NCI-H446 treated with DMSO at 0.1 percent for 48 hours (cell line): ENCODE measurements around the gene RSBN1L.
"Not testable (repeated sequence)": the region's sequence is repeated elsewhere in the genome, so short reads cannot be mapped to it uniquely, and the experiment has no call there.

Experiments used
- DNase-seq: peaks from one replicate; lab custom pipeline; 2025; lab: John Stamatoyannopoulos, UW

RSBN1L gene

DNA sequence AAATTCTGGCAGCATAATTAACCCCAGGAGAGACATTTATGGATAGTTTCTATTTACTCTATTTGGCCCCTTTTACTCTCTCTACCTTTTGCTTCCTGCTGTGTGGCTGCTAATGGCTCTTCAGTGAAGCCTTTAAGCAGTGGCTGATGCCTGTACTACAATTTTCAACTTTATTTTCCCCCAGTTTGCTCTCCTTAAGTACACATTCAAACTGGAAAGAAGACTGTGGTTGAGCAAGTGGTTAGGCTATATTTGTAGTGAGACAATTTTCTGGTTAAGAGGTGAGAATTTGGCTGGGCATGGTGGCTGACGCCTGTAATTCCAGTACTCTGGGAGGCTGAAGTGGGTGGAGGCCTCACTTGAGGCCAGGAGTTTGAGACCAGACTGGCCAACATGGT is 8.5 kb upstream of the RSBN1L start:
- DNase-seq = no peak

DNA sequence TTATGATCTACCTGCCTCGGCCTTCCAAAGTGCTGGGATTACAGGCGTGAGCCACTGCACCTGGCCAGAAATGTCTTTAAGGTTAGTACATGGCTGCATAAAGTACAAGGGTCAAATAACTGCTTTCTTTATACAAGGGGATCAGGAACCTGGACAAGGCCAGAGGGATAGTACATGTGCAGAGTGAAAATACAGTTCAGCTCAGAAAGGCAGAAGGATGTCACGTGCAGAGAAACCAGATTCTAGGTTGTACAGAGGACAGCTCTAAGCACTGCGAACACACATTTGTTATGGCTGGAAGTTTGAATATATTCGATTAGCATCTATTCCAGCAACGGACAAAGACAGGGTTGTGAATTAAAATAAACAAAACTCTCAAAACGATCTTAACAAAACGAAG is 6.0 kb upstream of the RSBN1L start:
- no peak for DNase-seq

DNA sequence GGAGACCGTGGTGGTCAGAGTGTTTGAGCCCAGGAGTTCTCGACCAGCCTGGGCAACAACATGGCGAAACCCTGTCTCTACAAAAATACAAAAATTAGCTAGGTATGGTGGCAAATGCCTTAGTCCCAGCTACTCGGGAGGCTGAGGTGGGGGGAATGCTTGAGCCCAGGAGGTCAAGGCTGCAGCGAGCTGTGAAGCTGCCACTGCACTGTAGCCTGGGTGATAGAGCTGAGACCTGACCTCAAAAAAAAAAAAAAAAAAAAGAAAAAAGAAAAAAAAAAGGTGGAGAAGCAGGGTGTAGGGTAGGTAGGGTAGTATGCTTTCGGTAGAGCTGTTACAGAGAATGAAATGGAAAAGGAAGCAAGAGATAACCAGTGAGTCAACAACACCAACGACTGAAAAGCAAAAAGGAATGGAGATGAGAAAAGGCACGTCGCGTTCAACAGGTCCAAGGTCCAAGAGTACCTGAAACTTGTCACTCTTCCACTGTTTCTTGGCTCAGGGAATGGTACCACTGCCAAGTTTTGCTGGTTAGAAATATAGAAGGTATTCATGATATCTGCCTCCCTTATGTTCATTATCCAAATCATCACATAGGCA is 4.3 kb upstream of the RSBN1L start:
- no peak for DNase-seq

DNA sequence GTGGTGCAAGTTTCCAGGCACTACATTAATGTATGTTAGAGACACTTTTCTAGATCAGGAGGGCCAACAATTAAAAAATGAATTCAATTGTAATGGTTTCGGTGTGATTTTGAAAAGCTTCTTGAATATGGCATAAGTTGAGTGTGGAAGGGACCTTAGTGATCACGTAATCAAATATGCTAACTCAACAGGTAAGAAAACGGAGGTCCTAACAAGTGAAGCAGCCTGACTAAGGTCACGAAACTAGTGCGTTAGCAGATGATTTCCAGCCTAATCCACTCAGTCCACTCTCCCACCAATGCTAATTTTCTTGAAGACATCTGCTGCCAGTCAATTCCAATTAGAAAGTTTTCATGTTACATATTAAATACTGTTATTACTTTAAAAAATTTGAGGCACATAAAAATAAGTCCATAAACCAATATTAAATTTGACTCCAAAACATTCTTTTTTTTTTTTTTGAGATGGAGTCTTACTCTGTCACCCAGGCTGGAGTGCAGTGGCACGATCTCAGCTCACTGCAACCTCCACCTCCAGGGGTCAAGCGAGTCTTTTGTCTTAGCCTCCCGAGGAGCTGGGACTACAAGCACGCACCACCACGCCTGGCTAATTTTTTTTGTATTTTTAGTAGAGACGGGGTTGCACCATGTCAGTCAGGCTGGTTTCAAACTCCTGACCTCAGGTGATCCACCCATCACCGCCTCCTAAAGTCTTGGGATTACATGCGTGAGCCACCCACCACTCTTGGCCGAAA is 2.3 kb upstream of the RSBN1L start:
- no peak for DNase-seq

DNA sequence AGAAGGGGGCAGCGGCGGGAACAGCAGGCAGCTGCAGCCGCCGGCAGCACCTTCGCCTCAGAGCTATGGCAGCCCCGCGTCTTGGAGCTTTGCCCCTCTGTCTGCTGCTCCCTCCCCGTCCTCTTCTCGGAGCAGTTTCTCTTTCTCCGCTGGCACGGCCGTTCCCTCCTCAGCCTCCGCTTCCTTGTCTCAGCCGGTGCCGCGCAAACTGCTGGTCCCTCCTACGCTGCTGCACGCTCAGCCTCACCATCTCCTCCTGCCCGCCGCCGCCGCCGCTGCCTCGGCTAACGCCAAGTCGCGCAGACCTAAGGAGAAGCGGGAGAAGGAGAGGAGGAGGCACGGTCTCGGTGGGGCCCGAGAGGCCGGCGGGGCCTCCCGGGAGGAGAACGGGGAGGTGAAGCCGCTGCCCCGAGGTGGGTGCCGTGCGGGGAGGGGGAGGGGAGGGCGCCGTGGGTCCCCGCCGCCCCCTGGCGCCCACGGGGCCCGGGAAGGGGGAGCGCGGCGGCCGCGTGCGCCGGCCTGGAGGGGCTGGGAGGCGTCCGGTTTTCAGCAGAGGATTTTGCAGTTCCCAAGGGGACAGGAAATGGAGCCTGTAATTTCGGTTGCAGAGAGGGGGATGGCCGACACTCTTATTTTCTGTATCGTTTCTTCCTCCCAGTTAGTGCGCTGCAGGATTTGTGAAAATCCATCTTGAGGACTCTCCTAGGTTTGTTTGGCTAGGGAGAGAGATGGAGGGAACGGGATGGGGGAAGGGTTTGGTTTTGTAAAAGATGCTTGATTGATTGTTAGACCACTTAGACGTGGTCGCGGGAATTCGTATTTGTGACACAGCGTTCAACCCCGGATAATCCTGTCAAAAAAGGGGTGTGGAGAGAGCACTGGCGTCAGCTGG is 630 bp downstream of the RSBN1L start:
- DNase-seq = no peak

DNA sequence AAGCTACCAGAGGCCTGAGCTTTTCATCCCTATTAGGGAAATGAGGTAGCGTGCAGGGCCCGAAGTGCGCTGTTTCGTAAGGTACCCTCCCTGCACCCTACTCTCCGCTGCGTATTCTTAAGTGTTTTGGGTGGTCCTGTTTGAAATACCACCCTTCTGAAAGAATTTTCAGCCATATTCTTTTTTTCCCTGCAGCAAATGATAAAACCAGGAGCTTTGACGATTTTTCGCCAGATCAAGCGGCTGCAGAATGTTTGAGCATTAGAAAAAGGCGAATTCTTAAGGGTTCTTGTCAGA is 1.2 kb downstream of the RSBN1L start:
- DNase-seq = no peak

DNA sequence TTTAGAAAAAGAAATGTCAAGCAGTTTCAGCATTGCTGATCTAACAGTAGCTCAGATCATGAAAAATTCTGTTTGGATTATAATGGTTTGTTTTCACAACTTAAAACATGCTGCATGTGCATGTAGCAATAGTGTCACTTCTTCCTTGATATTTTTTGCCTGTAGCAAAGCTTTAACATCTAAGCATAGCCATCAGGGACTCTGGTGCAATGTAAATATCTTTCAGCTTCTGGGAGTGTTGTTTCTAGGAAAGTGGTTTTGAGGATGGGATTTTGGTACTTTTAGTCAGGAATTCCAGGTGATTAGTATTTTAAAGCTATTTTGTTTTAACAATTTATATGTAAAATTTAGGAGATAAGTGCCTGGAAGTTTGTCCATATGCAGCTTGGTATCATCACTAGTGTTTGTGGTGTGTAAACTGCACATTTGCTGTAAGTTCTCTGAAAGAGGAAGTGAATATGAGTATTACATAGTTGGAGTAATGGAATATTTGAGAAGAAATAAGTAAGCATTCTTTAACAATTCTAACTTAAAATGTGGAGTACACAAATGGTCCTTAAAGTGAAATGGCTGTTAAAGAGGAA is 1.9 kb downstream of the RSBN1L start:
- no peak for DNase-seq

DNA sequence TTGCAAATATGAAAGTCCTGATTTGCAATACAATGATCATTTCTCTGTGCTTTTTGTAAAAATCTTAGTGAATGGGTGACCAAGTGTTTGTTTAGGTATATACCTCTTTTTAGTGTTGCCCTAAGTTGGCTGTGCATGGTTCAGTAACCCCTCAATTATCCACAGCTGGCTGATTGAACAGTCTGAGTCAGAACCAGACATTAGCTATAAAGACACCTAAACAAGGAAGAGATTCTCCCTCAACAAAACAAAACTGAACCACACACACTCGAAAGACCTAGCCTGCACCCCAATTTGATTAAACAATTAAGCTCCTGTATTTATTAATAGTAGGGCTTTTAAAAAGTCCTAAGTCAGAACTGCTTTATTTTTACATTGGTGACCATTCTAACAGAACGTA is 2.8 kb downstream of the RSBN1L start:
- no peak for DNase-seq

DNA sequence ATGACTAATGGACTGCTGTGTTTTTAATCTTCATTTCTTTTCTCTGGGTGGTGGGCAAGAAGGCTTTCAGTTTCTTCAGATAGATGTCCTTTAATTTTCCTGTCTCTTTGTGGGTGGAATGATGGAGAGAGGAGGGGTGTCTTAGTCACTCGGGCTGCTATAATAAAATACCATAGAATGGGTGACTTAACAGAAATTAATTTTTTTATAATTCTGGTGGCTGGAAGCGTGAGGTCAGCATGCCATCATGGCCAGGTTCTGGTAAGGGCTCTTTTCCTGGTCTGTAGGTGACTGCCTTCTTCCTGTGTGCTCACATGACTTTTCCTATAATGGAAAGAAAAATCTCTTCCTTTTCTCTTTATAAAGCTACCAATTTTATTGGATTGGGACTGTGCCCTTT is 6.3 kb downstream of the RSBN1L start:
- DNase-seq = no peak

DNA sequence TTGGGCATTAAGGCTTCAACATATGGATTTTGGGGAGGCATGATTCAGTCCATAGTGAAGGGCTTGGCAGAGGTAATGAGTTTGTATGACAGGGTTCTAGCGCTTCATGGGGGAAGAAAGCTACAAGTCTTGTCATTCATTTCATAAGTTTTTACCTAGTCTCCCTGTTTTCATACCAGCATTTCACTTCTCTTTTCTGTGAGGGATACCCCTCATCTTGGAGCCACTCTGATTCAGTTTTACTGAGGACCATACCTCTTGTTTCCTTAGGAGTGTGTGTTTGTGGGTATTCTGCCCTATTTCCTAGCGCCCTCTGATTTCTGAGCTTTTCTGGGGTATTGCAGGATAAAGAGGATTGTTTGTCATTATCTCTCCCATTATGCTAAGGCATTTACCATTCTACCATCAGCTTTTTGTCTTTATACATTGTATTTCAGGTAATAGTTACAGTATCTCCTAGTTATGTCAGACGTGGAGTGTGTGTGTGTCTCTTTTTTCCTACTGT is 6.8 kb downstream of the RSBN1L start:
- DNase-seq = no peak

DNA sequence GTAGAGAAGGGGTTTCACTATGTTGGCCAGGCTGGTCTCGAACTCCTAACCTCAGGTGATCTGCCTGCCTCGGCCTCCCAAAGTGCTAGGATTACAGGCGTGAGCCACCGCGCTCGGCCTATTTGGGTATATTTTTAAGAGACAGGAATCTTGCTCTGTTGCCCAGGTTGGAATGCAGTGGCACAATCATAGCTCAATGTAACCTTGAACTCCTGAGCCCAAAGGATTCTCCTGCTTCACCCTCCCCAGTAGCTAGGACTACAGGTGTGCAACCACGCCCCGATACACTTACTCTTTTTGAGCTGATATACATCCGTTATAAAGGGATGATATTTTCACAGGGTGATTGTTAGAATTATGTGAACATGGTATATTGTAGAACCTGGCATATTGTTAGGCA is 7.4 kb downstream of the RSBN1L start:
- DNase-seq = not testable (repeated sequence)

DNA sequence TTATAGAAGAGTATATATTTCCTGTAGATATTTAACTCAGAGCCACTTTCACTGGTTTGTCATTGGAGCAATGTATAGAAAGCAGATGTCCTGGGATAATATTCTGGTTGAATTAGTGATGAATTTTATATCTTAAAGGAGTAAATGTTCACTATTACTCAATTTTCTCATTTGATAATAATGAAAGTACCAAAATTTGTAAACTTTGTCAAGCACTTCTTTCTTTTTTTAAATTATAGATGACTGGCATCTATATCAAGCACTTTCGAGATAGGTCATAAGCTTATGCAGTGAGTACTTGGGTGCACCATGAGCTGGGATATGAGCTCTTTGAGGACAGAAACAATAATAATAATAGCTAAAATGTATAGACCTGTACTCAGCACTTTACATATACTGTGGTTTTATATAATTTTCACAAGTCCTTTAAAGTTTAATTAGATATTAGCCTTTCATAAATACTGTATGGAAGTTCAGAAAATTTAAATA is 11.3 kb downstream of the RSBN1L start:
- no peak for DNase-seq

DNA sequence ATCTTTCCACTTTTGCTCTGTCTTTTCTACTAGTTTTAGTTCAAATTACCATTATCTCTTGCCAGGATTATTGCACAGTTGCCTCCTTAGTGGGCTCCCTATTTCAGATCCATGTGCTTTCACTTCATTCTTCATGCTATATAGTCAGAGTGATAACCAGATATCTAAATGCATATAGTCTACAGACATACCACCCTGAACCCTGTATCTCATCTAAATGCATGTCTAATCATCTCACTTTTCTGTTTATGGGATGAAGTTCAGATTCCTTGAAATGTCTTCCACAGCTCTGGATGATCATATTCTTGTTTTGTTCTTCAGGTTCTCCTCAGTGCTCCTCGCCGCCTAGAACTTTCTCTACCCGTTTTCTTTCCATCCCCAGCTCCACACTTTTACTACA is 13.8 kb downstream of the RSBN1L start:
- DNase-seq = no peak

DNA sequence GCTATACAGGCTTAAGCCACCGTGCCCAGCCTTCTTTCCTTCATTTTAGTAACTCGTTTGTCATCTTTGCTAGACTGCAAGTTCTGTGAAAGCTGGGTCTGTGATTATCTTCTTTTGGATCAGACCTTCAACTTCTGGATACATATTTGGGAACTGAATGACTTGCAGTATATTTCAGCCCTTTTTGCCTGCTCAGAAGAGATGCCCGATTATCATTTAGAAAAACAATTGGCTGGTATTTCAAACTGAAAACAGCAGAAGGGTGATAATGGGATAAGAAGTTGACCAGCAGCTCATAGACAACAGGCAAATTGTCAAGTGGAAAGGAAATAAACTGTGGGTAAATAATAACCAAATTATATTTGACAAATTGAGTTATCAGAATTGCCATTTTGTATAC is 14.6 kb downstream of the RSBN1L start:
- no peak for DNase-seq

DNA sequence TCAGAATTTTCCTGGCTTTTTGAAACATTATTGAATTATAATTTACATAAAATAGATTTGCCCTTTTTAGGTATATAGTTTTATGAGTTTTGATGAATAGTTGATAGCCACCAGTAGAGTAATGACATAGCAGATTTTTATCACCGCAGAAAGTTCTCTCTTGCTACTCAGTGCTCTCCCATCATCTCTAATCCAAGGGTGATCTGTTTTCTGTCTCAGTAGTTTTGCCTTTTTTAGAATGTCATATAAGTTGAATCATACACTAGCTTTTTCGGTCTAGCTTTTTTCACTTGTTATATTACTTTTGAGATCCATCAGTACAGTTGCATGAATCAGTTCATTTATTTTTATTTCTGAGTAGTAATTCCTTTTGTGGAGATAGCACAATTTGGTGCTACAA is 17.9 kb downstream of the RSBN1L start:
- DNase-seq = no peak

DNA sequence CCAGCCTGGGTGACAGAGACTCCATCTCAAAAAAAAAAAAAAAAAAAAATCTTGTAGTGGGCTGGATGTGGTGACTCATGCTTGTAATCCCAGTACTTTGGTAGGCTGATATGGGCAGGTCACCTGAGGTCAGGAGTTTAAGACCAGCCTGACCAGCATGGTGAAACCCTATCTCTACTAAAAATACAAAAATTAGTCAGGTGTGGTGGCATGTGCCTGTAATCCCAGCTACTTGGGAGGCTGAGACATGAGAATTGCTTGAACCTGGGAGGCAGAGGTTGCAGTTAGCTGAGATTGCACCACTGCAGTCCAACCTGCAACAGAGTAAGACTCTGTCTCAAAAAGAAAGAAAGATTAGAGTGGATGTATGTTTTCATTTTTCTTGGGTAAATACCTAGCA is 18.7 kb downstream of the RSBN1L start:
- DNase-seq = not testable (repeated sequence)

DNA sequence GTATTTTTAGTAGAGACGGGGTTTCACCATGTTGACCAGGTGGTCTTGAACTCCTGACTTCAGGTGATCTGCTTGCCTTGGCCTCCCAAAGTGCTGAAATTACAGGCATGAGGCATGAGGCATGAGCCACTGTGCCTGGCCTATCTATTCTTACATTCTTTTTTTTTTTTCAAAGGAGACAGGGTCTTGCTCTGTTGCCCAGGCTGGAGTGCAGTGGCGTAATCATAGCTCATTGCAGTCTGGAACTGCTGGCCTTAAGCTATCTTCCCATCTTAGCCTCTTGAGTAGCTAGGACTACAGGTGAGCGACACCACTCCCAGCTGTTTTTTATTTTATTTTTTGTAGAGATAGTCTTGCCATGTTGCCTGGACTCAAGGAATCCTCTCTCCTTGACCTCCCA is 20.5 kb downstream of the RSBN1L start:
- no peak for DNase-seq

DNA sequence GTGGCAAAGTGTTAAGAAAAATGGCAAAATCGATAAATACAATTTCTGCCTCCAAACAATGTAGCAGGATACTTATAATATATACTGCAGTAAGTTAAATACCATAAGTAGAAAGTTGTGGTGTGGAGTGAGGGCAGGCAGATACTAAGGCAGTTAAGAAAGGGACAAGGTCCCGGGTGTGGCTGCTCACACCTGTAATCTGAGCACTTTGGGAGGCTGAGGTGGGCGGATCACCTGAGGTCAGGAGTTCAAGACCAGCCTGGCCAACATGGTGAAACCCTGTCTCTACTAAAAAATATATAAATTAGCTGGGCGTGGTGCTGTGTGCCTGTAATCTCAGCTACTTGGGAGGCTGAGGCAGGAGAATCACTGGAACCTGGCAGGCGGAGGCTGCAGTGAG is 21.3 kb downstream of the RSBN1L start:
- DNase-seq = not testable (repeated sequence)

DNA sequence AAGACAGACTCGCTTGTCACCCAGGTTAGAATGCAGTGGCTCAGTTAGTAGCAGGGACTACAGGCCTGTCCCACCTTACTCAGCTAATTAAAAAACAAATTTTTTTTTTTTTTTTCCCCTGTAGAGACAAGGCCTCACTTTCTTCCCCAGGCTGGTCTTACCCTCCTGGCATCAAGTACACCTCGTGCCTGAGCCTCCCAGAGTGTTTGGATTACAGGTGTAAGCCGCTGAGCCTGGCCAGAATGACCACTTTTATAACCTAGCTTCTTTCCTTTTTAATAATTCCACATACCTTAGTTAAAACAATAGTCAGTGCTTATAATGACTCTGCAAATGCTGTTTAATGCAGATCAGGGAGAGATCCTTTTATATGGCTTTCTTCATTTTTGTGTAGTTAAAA is 31.3 kb downstream of the RSBN1L start:
- no peak for DNase-seq

DNA sequence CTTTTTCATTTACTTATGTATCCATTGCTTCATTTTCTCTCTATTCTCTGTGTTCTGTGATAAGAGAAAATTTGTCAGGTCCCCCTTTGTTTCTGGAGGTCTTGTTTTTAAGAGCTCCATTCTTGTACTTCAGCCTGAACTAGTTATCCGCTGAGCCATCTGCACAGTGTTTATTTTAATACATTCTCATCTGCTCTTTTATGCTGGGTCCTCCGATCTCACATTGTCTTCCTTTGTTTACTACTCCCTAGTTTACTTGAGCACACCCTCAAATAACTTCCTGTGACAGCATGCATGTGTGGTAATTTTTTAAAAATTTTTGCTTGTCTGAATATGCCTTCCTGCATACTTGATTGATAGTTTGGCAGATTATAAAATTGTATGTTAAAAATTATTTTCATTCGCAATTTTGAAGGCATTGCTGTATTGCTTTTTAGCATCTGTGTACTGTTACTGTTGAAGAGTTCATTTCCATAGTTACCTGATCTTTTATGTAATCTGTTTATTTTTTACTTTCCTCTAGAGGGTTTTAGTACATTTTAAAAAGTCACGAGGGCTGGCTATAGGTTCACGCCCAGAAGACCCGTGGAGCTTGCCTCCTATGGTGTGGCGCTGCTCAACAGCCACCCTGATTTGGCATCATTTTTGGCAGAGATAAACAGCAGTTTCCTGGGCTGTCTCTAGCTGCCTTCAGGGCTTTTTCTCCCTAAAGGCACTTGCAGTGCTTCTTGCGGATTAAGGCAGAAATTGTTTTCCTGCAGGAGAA is 31.9 kb downstream of the RSBN1L start:
- peak; percentile 34 for DNase-seq

DNA sequence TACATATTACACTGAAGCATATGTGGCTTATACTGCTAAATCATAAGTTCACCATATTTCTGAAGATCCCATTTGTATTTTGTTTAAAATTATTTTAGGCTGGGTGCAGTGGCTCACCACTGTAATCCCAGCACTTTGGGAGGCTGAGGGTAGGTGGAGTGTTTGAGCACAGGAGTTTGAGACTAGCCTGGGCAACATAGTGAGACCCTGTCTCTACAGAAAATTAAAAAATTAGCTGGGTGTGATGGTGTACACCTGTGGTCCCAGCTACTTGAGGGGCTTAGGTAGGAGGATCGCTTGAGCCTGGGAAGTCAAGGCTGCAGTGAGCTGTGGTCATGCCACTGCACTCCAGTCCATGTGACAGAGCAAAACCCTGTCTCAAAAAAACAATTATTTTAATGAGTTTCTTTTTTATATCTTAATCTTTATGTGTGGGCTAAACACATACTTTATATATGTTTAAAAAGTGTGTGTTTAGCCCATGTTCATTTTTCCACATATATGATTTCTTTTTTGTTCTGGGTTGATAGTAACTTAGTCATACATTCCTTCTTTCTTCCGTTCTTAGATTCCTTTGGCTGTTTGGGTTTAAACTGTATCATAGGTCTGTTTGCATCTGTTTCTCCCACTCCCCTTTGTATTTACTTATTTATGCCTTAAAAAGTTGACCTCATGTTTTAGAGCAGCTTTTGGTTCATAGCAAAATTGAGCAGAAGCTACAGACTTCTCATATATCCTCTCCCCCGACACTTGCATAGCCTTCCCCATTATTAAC is 33.5 kb downstream of the RSBN1L start:
- DNase-seq = no peak
